A673 (cell line): ENCODE data around the gene TEDDM1. TPM values are rescaled to one million over a fixed set of nuclear protein-coding genes. Genes with fewer than 3 reads are reported as not detected.

Experiments used
- BruUV-seq: library from RNA; stranded (reverse); fragments of 400-500 nt; replicated peaks from 2 replicates; lab custom pipeline; 2021; lab: Mats Ljungman, UMichigan
- CTCF ChIA-PET: fragments of 300-600 bp; sonication (Branson Sonifier 250); formaldehyde crosslinking; loops from one replicate; lab custom pipeline; 2022; ENCODE audit warnings: antibody characterized with exemption; lab: Charles Lee
- POLR2A ChIA-PET: fragments of 300-600 bp; sonication (Branson Sonifier 250); formaldehyde crosslinking; loops from one replicate; lab custom pipeline; 2022; ENCODE audit warnings: antibody characterized with exemption; ENCODE audit not compliant: low non-redundant PET; lab: Charles Lee
- DNase-seq: peaks from one replicate; pipeline ENCODE4 v3.0.0-alpha.2; 2015; ENCODE audit warnings: low spot score
- H3K27ac ChIP-seq: fragments of 200-600 bp; sonication (generic); 2 replicates; pipeline ENCODE4 v1.5.1; 2016; ENCODE audit warnings: mixed run types, low read depth, mild to moderate bottlenecking, mixed read lengths, antibody characterized with exemption, low read length; ENCODE audit not compliant: poor library complexity, severe bottlenecking
- H3K27me3 ChIP-seq: fragments of 200-600 bp; sonication (generic); replicated peaks from 2 replicates; pipeline ENCODE4 v1.6.1; 2017; ENCODE audit warnings: mixed run types, low read depth, mild to moderate bottlenecking, mixed read lengths, antibody characterized with exemption, low read length; ENCODE audit not compliant: insufficient read depth, poor library complexity
- H3K36me3 ChIP-seq: fragments of 200-600 bp; sonication (generic); 2 replicates; pipeline ENCODE4 v1.6.1; 2016; ENCODE audit warnings: mixed run types, mild to moderate bottlenecking, mixed read lengths, antibody characterized with exemption, low read length; ENCODE audit not compliant: insufficient read depth, poor library complexity, severe bottlenecking
- H3K4me1 ChIP-seq: fragments of 200-600 bp; sonication (generic); 2 replicates; pipeline ENCODE4 v1.6.1; 2017; ENCODE audit warnings: mixed run types, mild to moderate bottlenecking, mixed read lengths, antibody characterized with exemption, low read length; ENCODE audit not compliant: insufficient read depth, poor library complexity, severe bottlenecking
- H3K4me3 ChIP-seq: fragments of 200-600 bp; sonication (generic); 2 replicates; pipeline ENCODE4 v1.5.1; 2016; ENCODE audit warnings: low read depth, mixed run types, mild to moderate bottlenecking, mixed read lengths, low read length; ENCODE audit not compliant: poor library complexity, severe bottlenecking
- H3K9me3 ChIP-seq: fragments of 200-600 bp; sonication (generic); 2 replicates; pipeline ENCODE4 v1.6.1; 2016; ENCODE audit warnings: mixed run types, low read depth, mild to moderate bottlenecking, mixed read lengths, antibody characterized with exemption, low read length; ENCODE audit not compliant: poor library complexity, severe bottlenecking
- CTCF ChIP-seq: fragments of 300-800, 200-600 bp; sonication (generic); conservative IDR thresholded peaks from 2 replicates; pipeline ENCODE4 v1.5.1; 2017; ENCODE audit warnings: low read depth, mild to moderate bottlenecking, antibody characterized with exemption, low read length, moderate library complexity, mixed read lengths
- EZH2 ChIP-seq: fragments of 200-600 bp; sonication (generic); IDR thresholded peaks from 2 replicates; pipeline ENCODE4 v1.6.1; 2017; ENCODE audit warnings: borderline replicate concordance, low read depth, mild to moderate bottlenecking, mixed read lengths, antibody characterized with exemption, low read length; ENCODE audit not compliant: poor library complexity, severe bottlenecking
- intact Hi-C: fragments of 100-400 bp; cut with micrococcal nuclease; formaldehyde crosslinking; loops from one replicate; pipeline ENCODE4 v1.10.0; 2022; ENCODE audit not compliant: unreplicated experiment
- total RNA-seq: library from RNA; stranded (reverse); gene quantifications from 2 replicates; pipeline ENCODE4 v1.2.3, GENCODE V29; 2021

The TEDDM1 gene
- total RNA-seq, 1 experiment from 2014 or later, result not detected

GRCh38 chr1:182366596-182366995 is 33.9 kb downstream of the TEDDM1 start:
- POLR2A ChIA-PET, result no interaction called here
- Histone ChIP-seq H3K27me3 (peaks cover 30% of the 10 kb centered on the region), H3K9me3 (no peaks in the 10 kb centered on the region), H3K4me3 (no peak overlapping the region), H3K36me3 (no peaks in the 10 kb centered on the region), H3K4me1 (no peaks in the 10 kb centered on the region), H3K27ac (no peak overlapping the region)
- BruUV-seq, result no TSS peak
- CTCF ChIA-PET, result no interaction called here
- intact Hi-C loops, result no loop called here
- no peak for DNase-seq
- TF ChIP-seq EZH2 (no peak), CTCF (no peak)

- Histone ChIP-seq H3K9me3 (no peaks in the 10 kb centered on the region), H3K4me3 (no peak overlapping the region), H3K4me1 (no peaks in the 10 kb centered on the region), H3K27ac (no peak overlapping the region), H3K36me3 (no peaks in the 10 kb centered on the region), H3K27me3 (peaks cover 16% of the 10 kb centered on the region)
- ChIA-PET CTCF (no interaction called here), POLR2A (no interaction called here)
- intact Hi-C loops, result no loop called here
- DNase-seq, result no peak
- no peak for TF ChIP-seq CTCF
- TF ChIP-seq EZH2, result no peak
- BruUV-seq, result no TSS peak
These were observed 40.8 kb downstream of the TEDDM1 start for GRCh38 chr1:182359645-182360044.

- ChIA-PET CTCF (no interaction called here), POLR2A (no interaction called here)
These were observed 42.6 kb downstream of the TEDDM1 start for GRCh38 chr1:182357913-182358312.

More at GRCh38 chr1:182357913-182358312, 42.6 kb downstream of the TEDDM1 start:
- Histone ChIP-seq H3K36me3 (no peaks in the 10 kb centered on the region), H3K9me3 (no peaks in the 10 kb centered on the region), H3K27me3 (peaks cover 11% of the 10 kb centered on the region), H3K27ac (no peak overlapping the region), H3K4me3 (no peak overlapping the region), H3K4me1 (no peaks in the 10 kb centered on the region)
- TF ChIP-seq EZH2 (no peak), CTCF (no peak)
- no TSS peak for BruUV-seq
- intact Hi-C loops, result no loop called here
- DNase-seq, result no peak
